H9 (cell line): ENCODE data around the gene BOLA3. TPM values are rescaled to one million over a fixed set of nuclear protein-coding genes. Genes with fewer than 3 reads are reported as not detected.

Experiments
- DNase-seq: peaks from one replicate; pipeline ENCODE4 v3.0.0-alpha.2; 2017
- H2AFZ ChIP-seq: one replicate; pipeline ENCODE4 v1.6.1; 2013; ENCODE audit warnings: mild to moderate bottlenecking, low read length, control low read depth, moderate library complexity
- H2AK5ac ChIP-seq: 2 replicates; pipeline ENCODE4 v1.6.1; 2013; ENCODE audit warnings: low read length, control low read depth, mixed read lengths; ENCODE audit not compliant: insufficient read length
- H2BK120ac ChIP-seq: one replicate; pipeline ENCODE4 v1.6.1; 2013; ENCODE audit warnings: low read depth, mild to moderate bottlenecking, low read length, control low read depth, inconsistent platforms; ENCODE audit not compliant: poor library complexity, severe bottlenecking
- H2BK12ac ChIP-seq: 2 replicates; pipeline ENCODE4 v1.6.1; 2013; ENCODE audit warnings: low read length, control low read depth, mixed read lengths, low read depth; ENCODE audit not compliant: insufficient read length
- H2BK15ac ChIP-seq: 2 replicates; pipeline ENCODE4 v1.6.1; 2013; ENCODE audit warnings: low read depth, low read length, control low read depth
- H2BK20ac ChIP-seq: one replicate; pipeline ENCODE4 v1.6.1; 2013; ENCODE audit warnings: low read depth, mild to moderate bottlenecking, low read length, control low read depth, inconsistent platforms; ENCODE audit not compliant: poor library complexity, severe bottlenecking
- H2BK5ac ChIP-seq: 2 replicates; pipeline ENCODE4 v1.6.1; 2013; ENCODE audit warnings: low read length, control low read depth, mixed read lengths; ENCODE audit not compliant: insufficient read length
- H3K14ac ChIP-seq: 2 replicates; pipeline ENCODE4 v1.6.1; 2013; ENCODE audit warnings: low read length, control low read depth; ENCODE audit not compliant: insufficient read depth
- H3K18ac ChIP-seq: 2 replicates; pipeline ENCODE4 v1.6.1; 2013; ENCODE audit warnings: low read depth, mild to moderate bottlenecking, mixed read lengths, low read length, control low read depth; ENCODE audit not compliant: insufficient read length
- H3K23ac ChIP-seq: 2 replicates; pipeline ENCODE4 v1.6.1; 2013; ENCODE audit warnings: low read length, control low read depth, mixed read lengths, low read depth; ENCODE audit not compliant: insufficient read length
- H3K23me2 ChIP-seq: 2 replicates; pipeline ENCODE4 v1.6.1; 2013; ENCODE audit warnings: low read depth, mild to moderate bottlenecking, mixed read lengths, low read length, control low read depth; ENCODE audit not compliant: insufficient read length, poor library complexity, severe bottlenecking
- H3K27ac ChIP-seq: 2 replicates; pipeline ENCODE4 v1.5.1; 2013; ENCODE audit warnings: low read length, control low read depth, mixed read lengths, low read depth; ENCODE audit not compliant: insufficient read length
- H3K27me3 ChIP-seq: 2 replicates; pipeline ENCODE4 v1.6.1; 2013; ENCODE audit warnings: low read length, control low read depth, inconsistent platforms; ENCODE audit not compliant: insufficient read depth
- H3K4ac ChIP-seq: 2 replicates; pipeline ENCODE4 v1.6.1; 2013; ENCODE audit warnings: low read depth, mild to moderate bottlenecking, control low read depth, inconsistent platforms, low read length, moderate library complexity
- H3K4me1 ChIP-seq: 2 replicates; pipeline ENCODE4 v1.6.1; 2013; ENCODE audit warnings: low read length, control low read depth, inconsistent platforms; ENCODE audit not compliant: insufficient read depth
- H3K4me2 ChIP-seq: 2 replicates; pipeline ENCODE4 v1.6.1; 2013; ENCODE audit warnings: low read length, control low read depth, mixed read lengths; ENCODE audit not compliant: insufficient read length, insufficient read depth
- H3K56ac ChIP-seq: 2 replicates; pipeline ENCODE4 v1.6.1; 2013; ENCODE audit warnings: low read depth, mild to moderate bottlenecking, mixed read lengths, low read length, control low read depth; ENCODE audit not compliant: insufficient read length
- H3K79me1 ChIP-seq: 2 replicates; pipeline ENCODE4 v1.6.1; 2013; ENCODE audit warnings: low read depth, mild to moderate bottlenecking, moderate library complexity, low read length, control low read depth, inconsistent platforms; ENCODE audit not compliant: insufficient read depth, poor library complexity, severe bottlenecking
- H3K79me2 ChIP-seq: 2 replicates; pipeline ENCODE4 v1.6.1; 2013; ENCODE audit warnings: low read length, control low read depth, inconsistent platforms; ENCODE audit not compliant: insufficient read depth
- H3K9ac ChIP-seq: 2 replicates; pipeline ENCODE4 v1.6.1; 2013; ENCODE audit warnings: low read length, control low read depth, mixed read lengths; ENCODE audit not compliant: insufficient read length; ENCODE audit errors: extremely low read depth
- H3K9me3 ChIP-seq: one replicate; pipeline ENCODE4 v1.6.1; 2013; ENCODE audit warnings: low read depth, low read length, inconsistent platforms; ENCODE audit not compliant: control insufficient read depth
- H3T11ph ChIP-seq: one replicate; pipeline ENCODE4 v1.6.1; 2013; ENCODE audit warnings: mild to moderate bottlenecking, low read length, control low read depth, inconsistent platforms
- H4K20me1 ChIP-seq: one replicate; pipeline ENCODE4 v1.6.1; 2013; ENCODE audit not compliant: control insufficient read depth, insufficient read length, insufficient read depth
- H4K5ac ChIP-seq: 2 replicates; pipeline ENCODE4 v1.6.1; 2013; ENCODE audit warnings: low read depth, mild to moderate bottlenecking, mixed read lengths, low read length, control low read depth; ENCODE audit not compliant: insufficient read length
- H4K8ac ChIP-seq: replicated peaks from 2 replicates; pipeline ENCODE4 v1.6.1; 2013; ENCODE audit warnings: low read length, control low read depth, mixed read lengths, low read depth; ENCODE audit not compliant: insufficient read length
- H4K91ac ChIP-seq: 2 replicates; pipeline ENCODE4 v1.6.1; 2013; ENCODE audit warnings: low read depth, mild to moderate bottlenecking, moderate library complexity, mixed read lengths, low read length, control low read depth; ENCODE audit not compliant: insufficient read length
- H3K27ac Mint-ChIP-seq, 3 experiments: 2 replicates in 2 of 3; 3 replicates in 1 of 3; pipeline ENCODE4 v1.8.0; 2020 to 2021; ENCODE audit warnings: mixed read lengths in 3 of 3, mild to moderate bottlenecking in 1 of 3, moderate library complexity in 1 of 3
- H3K27me3 Mint-ChIP-seq: 2 replicates; pipeline ENCODE4 v1.8.0; 2021; ENCODE audit warnings: low read depth, mild to moderate bottlenecking, moderate library complexity, mixed read lengths
- H3K36me3 Mint-ChIP-seq, 3 experiments: 2 replicates in 2 of 3; 3 replicates in 1 of 3; pipeline ENCODE4 v1.8.0; 2020 to 2021; ENCODE audit warnings: low read depth in 3 of 3, mixed read lengths in 3 of 3; ENCODE audit not compliant: insufficient read depth in 1 of 3
- H3K4me1 Mint-ChIP-seq, 2 experiments: 2 replicates each; pipeline ENCODE4 v1.8.0; 2020; ENCODE audit warnings: mixed read lengths in 2 of 2
- H3K4me3 Mint-ChIP-seq, 2 experiments: 2 replicates in 1 of 2; 3 replicates in 1 of 2; pipeline ENCODE4 v1.8.0; 2020 to 2021; ENCODE audit warnings: mild to moderate bottlenecking in 2 of 2, mixed read lengths in 2 of 2, moderate library complexity in 1 of 2
- H3K9me3 Mint-ChIP-seq, 2 experiments: 2 replicates in 1 of 2; 3 replicates in 1 of 2; pipeline ENCODE4 v1.8.0; 2020; ENCODE audit warnings: mild to moderate bottlenecking in 2 of 2, mixed read lengths in 2 of 2, moderate library complexity in 1 of 2
- CTCF ChIP-seq: fragments of 200-600 bp; sonication (generic); conservative IDR thresholded peaks from 3 replicates; pipeline ENCODE4 v1.8.0; 2021; ENCODE audit warnings: antibody characterized with exemption, mild to moderate bottlenecking
- WGBS: extraction: QIAGEN DNeasy Blood & Tissue Kit; methylation state at CpG from one replicate; pipeline ENCODE4 v1.1.7; 2013; ENCODE audit warnings: missing lambda C conversion rate, low lambda C conversion rate, mixed read lengths; ENCODE audit not compliant: insufficient read length; ENCODE audit errors: extremely low coverage; 5-methylcytosine and 5-hydroxymethylcytosine counted together
- total RNA-seq: library from RNA; stranded (reverse); gene quantifications from 2 replicates; pipeline ENCODE4 v1.2.1, GENCODE V29; 2021

The BOLA3 gene
- total RNA-seq, 1 experiment from 2014 or later = 45.0 TPM

GRCh38 chr2:74093426-74093825 lies 54.3 kb downstream of the BOLA3 start:
- H3K18ac ChIP-seq = no peak overlapping the region
- no peak overlapping the region for H2BK15ac ChIP-seq
- H3K4me1 ChIP-seq = no peaks in the 10 kb centered on the region
- peaks cover 7 to 13% of the 10 kb centered on the region in 2 experiments for H3K4me1 Mint-ChIP-seq
- no peak overlapping the region for H2BK120ac ChIP-seq
- no peaks in the 10 kb centered on the region for H3K79me2 ChIP-seq
- no peak overlapping the region for H3K56ac ChIP-seq
- peaks cover 9 to 47% (median 46%) of the 10 kb centered on the region in 3 experiments; a peak in 6 of 7 replicates for H3K36me3 Mint-ChIP-seq
- no peak overlapping the region for H3T11ph ChIP-seq
- no peaks in the 10 kb centered on the region for H3K79me1 ChIP-seq
- no peaks in the 10 kb centered on the region for H3K27me3 Mint-ChIP-seq
- no peak overlapping the region for H2AK5ac ChIP-seq
- H3K23me2 ChIP-seq = no peaks in the 10 kb centered on the region
- H3K27ac Mint-ChIP-seq = no peak overlapping the region
- H3K4ac ChIP-seq = no peak overlapping the region
- no peak overlapping the region for H3K4me3 Mint-ChIP-seq
- H4K8ac ChIP-seq = no peak overlapping the region
- no peaks in the 10 kb centered on the region for H3K27me3 ChIP-seq
- H3K9ac ChIP-seq = no peak overlapping the region
- no peak for TF ChIP-seq CTCF
- H3K14ac ChIP-seq = no peak overlapping the region
- H3K4me2 ChIP-seq = no peak overlapping the region
- H3K27ac ChIP-seq = no peak overlapping the region
- H4K91ac ChIP-seq = no peak overlapping the region
- H3K9me3 ChIP-seq = no peaks in the 10 kb centered on the region
- H4K5ac ChIP-seq = no peak overlapping the region
- no peak overlapping the region for H2BK12ac ChIP-seq
- H2BK20ac ChIP-seq = no peak overlapping the region
- no peak overlapping the region for H2BK5ac ChIP-seq
- H2AFZ ChIP-seq = no peak overlapping the region
- no peak overlapping the region for H3K23ac ChIP-seq
- no peak for DNase-seq
- H3K9me3 Mint-ChIP-seq = no peaks in the 10 kb centered on the region; a peak in 1 of 5 replicates
- H4K20me1 ChIP-seq = no peaks in the 10 kb centered on the region
- WGBS = no CpG with 5 or more reads among the region's 13 CpGs
